HepG2 (cell line): ENCODE measurements around the gene MYH16. TPM values are rescaled to one million over a fixed set of nuclear protein-coding genes. Genes with fewer than 3 reads are reported as not detected.
A peak's percentile ranks its signal among the peaks of the same experiment; 100 is the strongest.

Experiments used
- ATAC-seq: fragments of 200-7000 bp; cut with Tn5 transposase; 3 replicates; pipeline ENCODE4 v1.9.1; 2020; ENCODE audit warnings: mild to moderate bottlenecking, moderate library complexity
- BruUV-seq: library from RNA; stranded (reverse); fragments of 400-500 nt; replicated peaks from 2 replicates; lab custom pipeline; 2021; lab: Mats Ljungman, UMichigan
- CTCF ChIA-PET: fragments of 300-600 bp; formaldehyde crosslinking; extraction: SDS; loops from one replicate; lab custom pipeline; 2021; ENCODE audit warnings: low total read pairs, inconsistent platforms, low intra/inter-chr PET ratio; lab: Yijun Ruan, JAX
- POLR2A ChIA-PET: fragments of 350-600 bp; sonication (Branson Sonifier 250); formaldehyde crosslinking; loops from one replicate; lab custom pipeline; 2020; ENCODE audit warnings: antibody characterized with exemption, inconsistent platforms; lab: Yijun Ruan, JAX
- DNase-seq: peaks from one replicate; pipeline ENCODE4 v3.0.0-alpha.2; 2015; ENCODE audit warnings: low spot score
- FAIRE-seq: peaks from 3 replicates; lab custom pipeline; 2011; peaks lifted over from hg19 to GRCh38; lab: Jason Lieb, UNC
- H2AFZ ChIP-seq: one replicate; pipeline ENCODE4 v1.6.1; 2011; ENCODE audit warnings: low read length, inconsistent platforms
- H3K27ac ChIP-seq: fragments of 300-600 bp; 3 replicates; pipeline ENCODE4 v1.8.0; 2011; ENCODE audit warnings: mixed run types, mild to moderate bottlenecking, mixed read lengths, low read length, inconsistent platforms; ENCODE audit not compliant: insufficient read depth; ENCODE audit errors: extremely low read length
- H3K27me3 ChIP-seq, 2 experiments: fragments of 200-600 bp in 1 of 2; 2 replicates in 1 of 2; 3 replicates in 1 of 2; pipeline versions ENCODE4 v1.6.0 to v1.8.0; 2011; ENCODE audit warnings: low read length in 2 of 2, mild to moderate bottlenecking in 2 of 2, moderate library complexity in 2 of 2, inconsistent platforms in 1 of 2; ENCODE audit not compliant: insufficient read depth in 2 of 2, control insufficient read depth in 1 of 2
- H3K36me3 ChIP-seq, 2 experiments: fragments of 200-600 bp in 1 of 2; replicated peaks in 1 of 2; 2 replicates in 1 of 2; 3 replicates in 1 of 2; pipeline versions ENCODE4 v1.5.1 to v1.8.0; 2011; ENCODE audit warnings: low read length in 2 of 2, inconsistent platforms in 1 of 2; ENCODE audit not compliant: insufficient read depth in 2 of 2, control insufficient read depth in 1 of 2
- H3K4me1 ChIP-seq: 2 replicates; pipeline ENCODE4 v1.5.1; 2012; ENCODE audit warnings: low read length, inconsistent platforms; ENCODE audit not compliant: insufficient read depth
- H3K4me2 ChIP-seq: 2 replicates; pipeline ENCODE4 v1.6.0; 2011; ENCODE audit warnings: low read depth, low read length, inconsistent platforms
- H3K4me3 ChIP-seq, 3 experiments: fragments of 200-600 bp in 1 of 3; sonication (generic), shearing (Covaris generic) in 1 of 3; replicated peaks in 1 of 3; 2 replicates each; pipeline ENCODE4 v1.5.1; 2011 to 2016; ENCODE audit warnings: low read length in 3 of 3, inconsistent platforms in 2 of 3, low read depth in 2 of 3, mild to moderate bottlenecking in 2 of 3, control low read depth in 1 of 3, mixed read lengths in 1 of 3; ENCODE audit not compliant: insufficient read depth in 1 of 3
- H3K79me2 ChIP-seq: one replicate; pipeline ENCODE4 v1.6.1; 2011; ENCODE audit warnings: low read length, inconsistent platforms; ENCODE audit not compliant: insufficient read depth
- H3K9ac ChIP-seq: 2 replicates; pipeline ENCODE4 v1.6.0; 2011; ENCODE audit warnings: mild to moderate bottlenecking, low read depth, low read length, inconsistent platforms; ENCODE audit not compliant: insufficient read depth
- H3K9me3 ChIP-seq: 2 replicates; pipeline ENCODE4 v1.5.1; 2012; ENCODE audit warnings: mild to moderate bottlenecking, low read length
- H4K20me1 ChIP-seq: 2 replicates; pipeline ENCODE4 v1.6.0; 2011; ENCODE audit warnings: inconsistent platforms, mild to moderate bottlenecking, low read length, moderate library complexity; ENCODE audit not compliant: insufficient read depth
- ARID2 ChIP-seq: sonication (generic); formaldehyde crosslinking; IDR thresholded peaks from 2 replicates; pipeline ENCODE4 v1.8.1; 2022; ENCODE audit warnings: mild to moderate bottlenecking, missing genetic modification reagents, borderline replicate concordance
- MTA3 ChIP-seq: sonication (generic); formaldehyde crosslinking; IDR thresholded peaks from 2 replicates; pipeline ENCODE4 v1.4.0; 2020; ENCODE audit warnings: missing genetic modification reagents
- NFATC3 ChIP-seq: sonication (generic); formaldehyde crosslinking; IDR thresholded peaks from 2 replicates; pipeline ENCODE4 v1.5.1; 2020; ENCODE audit warnings: mild to moderate bottlenecking, missing genetic modification reagents
- NR3C1 ChIP-seq: sonication (generic); formaldehyde crosslinking; IDR thresholded peaks from 2 replicates; pipeline ENCODE4 v1.4.0; 2020; ENCODE audit warnings: missing genetic modification reagents
- PHF8 ChIP-seq: sonication (generic); formaldehyde crosslinking; IDR thresholded peaks from 2 replicates; pipeline ENCODE4 v1.5.0; 2020; ENCODE audit warnings: missing genetic modification reagents
- RORA ChIP-seq: sonication (generic); formaldehyde crosslinking; IDR thresholded peaks from 2 replicates; pipeline ENCODE4 v1.5.0; 2020; ENCODE audit warnings: mild to moderate bottlenecking, missing genetic modification reagents, moderate library complexity
- SRSF1 ChIP-seq: fragments of 200-400 bp; formaldehyde crosslinking; optimal IDR thresholded peaks from 2 replicates; pipeline ENCODE3; 2017; ENCODE audit warnings: mild to moderate bottlenecking, low read depth, low read length, moderate library complexity
- ZFP36L1 ChIP-seq: sonication (generic); formaldehyde crosslinking; IDR thresholded peaks from 2 replicates; pipeline ENCODE4 v1.8.0; 2022; ENCODE audit warnings: mild to moderate bottlenecking, missing genetic modification reagents, moderate library complexity
- ZFY ChIP-seq: sonication (generic); formaldehyde crosslinking; IDR thresholded peaks from 2 replicates; pipeline ENCODE4 v1.4.0; 2020; ENCODE audit warnings: missing genetic modification reagents
- ZNF780A ChIP-seq: sonication (generic); formaldehyde crosslinking; IDR thresholded peaks from 2 replicates; pipeline ENCODE4 v1.8.0; 2022; ENCODE audit warnings: mild to moderate bottlenecking, missing genetic modification reagents, moderate library complexity
- ZSCAN25 ChIP-seq: sonication (generic); formaldehyde crosslinking; IDR thresholded peaks from 2 replicates; pipeline ENCODE4 v1.8.0; 2022; ENCODE audit warnings: mild to moderate bottlenecking, missing genetic modification reagents
- WGBS: methylation state at CpG from one replicate; pipeline ENCODE4 v1.1.6; 2017; ENCODE audit warnings: low lambda C conversion rate; 5-methylcytosine and 5-hydroxymethylcytosine counted together
- in situ Hi-C: cut with HindIII; loops from 2 replicates; pipeline ENCODE4 v1.10.0; 2017; ENCODE audit warnings: low pct_unique_long_range_greater_than_20kb; ENCODE audit not compliant: extremely low pct_ligation_motif_present
- intact Hi-C: fragments of 100-400 bp; cut with micrococcal nuclease; formaldehyde crosslinking; loops from one replicate; pipeline ENCODE4 v1.10.0; 2022; ENCODE audit not compliant: unreplicated experiment
- polyA plus RNA-seq, 8 experiments: library from polyadenylated mRNA; depleted of rRNA in 3 of 8; stranded (reverse) in 7 of 8; unstranded in 1 of 8; fragments of >200 nt; fragmentation: Illumina TruSeq in 4 of 8; extraction: Trizol in 4 of 8; gene quantifications; 2 replicates each; pipeline versions ENCODE4 v1.2.1 to v1.2.3, GENCODE V29; 2011 to 2016; ENCODE audit warnings: low read depth in 4 of 8, missing spikeins in 1 of 8, mixed read lengths in 1 of 8; ENCODE audit not compliant: insufficient read depth in 1 of 8
- total RNA-seq, 5 experiments: library from RNA; depleted of rRNA; stranded (reverse); fragments of >200 nt; fragmentation: Illumina TruSeq; extraction: Trizol; gene quantifications; 2 replicates each; pipeline ENCODE4 v1.2.3, GENCODE V29; 2016; ENCODE audit warnings: low read depth in 1 of 5
- TF ChIP-seq, protein P1 (sequence below): sonication (generic); formaldehyde crosslinking; IDR thresholded peaks from 2 replicates; pipeline ENCODE4 v1.4.0; 2020; ENCODE audit warnings: mild to moderate bottlenecking, missing genetic modification reagents

Gene MYH16
- total and polyA plus RNA-seq, 2 of the 13 experiments (the other 11 are each of a cell fraction or from before 2014, with no cell fraction given) = 0.05 to 0.15 TPM

- no peak for TF ChIP-seq ZFP36L1
- TF ChIP-seq ZFY (CRISPR knock-in tag) = peak; percentile 97
- TF ChIP-seq, protein P1, sequence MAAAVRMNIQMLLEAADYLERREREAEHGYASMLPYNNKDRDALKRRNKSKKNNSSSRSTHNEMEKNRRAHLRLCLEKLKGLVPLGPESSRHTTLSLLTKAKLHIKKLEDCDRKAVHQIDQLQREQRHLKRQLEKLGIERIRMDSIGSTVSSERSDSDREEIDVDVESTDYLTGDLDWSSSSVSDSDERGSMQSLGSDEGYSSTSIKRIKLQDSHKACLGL (CRISPR knock-in tag) = 0 out of 2 replicates have a peak, but pooled peaks have one; percentile 46
- TF ChIP-seq ZNF780A (CRISPR knock-in tag) = no peak; the same call in 1 of the 2 replicates
- peak; percentile 98 for TF ChIP-seq PHF8 (CRISPR knock-in tag)
- TF ChIP-seq MTA3 (CRISPR knock-in tag) = no peak
- no peak for TF ChIP-seq RORA (CRISPR knock-in tag)
- TF ChIP-seq, all 625 proteins: peak for 316
These were observed 53.2 kb downstream of the MYH16 start, which contains the start of gene ARPC1A (continued) for GRCh38 chr7:99325592-99326407.

DNA sequence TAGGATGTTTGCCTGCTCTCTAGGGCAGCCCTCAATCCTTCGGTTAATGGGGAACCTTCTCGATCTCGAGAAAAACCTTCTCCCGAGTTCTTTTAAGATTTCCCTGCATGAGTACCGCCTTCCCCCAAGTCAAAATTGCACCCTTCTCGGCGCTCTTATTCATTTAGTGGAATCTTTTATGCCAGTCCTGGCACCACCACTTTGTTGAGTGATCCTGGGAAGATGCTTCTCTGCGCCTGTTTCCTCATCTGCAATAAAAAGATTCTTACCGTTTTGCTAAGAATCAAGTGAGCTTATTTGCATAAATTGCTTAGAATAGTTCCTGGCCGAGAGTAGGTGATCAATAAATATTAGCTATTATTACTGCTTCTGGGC lies 53.8 kb downstream of the MYH16 start:
- H2AFZ ChIP-seq = no peak overlapping the region
- ATAC-seq (no peak), FAIRE-seq (no peak), DNase-seq (no peak)
- intact Hi-C loops = no loop called here
- H3K36me3 ChIP-seq = 0 out of 5 replicates have a peak, but pooled peaks cover 0 to 4% of the 10 kb centered on the region in 2 experiments
- peak overlapping the region; percentile 89 to 99 (median 92) for H3K4me3 ChIP-seq
- peaks cover 50% of the 10 kb centered on the region for H3K4me1 ChIP-seq
- H3K9me3 ChIP-seq = no peaks in the 10 kb centered on the region
- BruUV-seq = no TSS peak
- peak overlapping the region; percentile 81 for H3K4me2 ChIP-seq
- CTCF ChIA-PET = no interaction called here
- H3K9ac ChIP-seq = peak overlapping the region; percentile 92
- POLR2A ChIA-PET = interaction anchor here (1.0 to 1.4 kb wide), 2 partner anchors 46 to 83 kb away, joined by 4 read pairs; partner anchors contain the start of genes BUD31 and PDAP1
- H3K27ac ChIP-seq = peak overlapping the region; percentile 83
- TF ChIP-seq ZSCAN25 (CRISPR knock-in tag) = 0 out of 2 replicates have a peak, but pooled peaks have one; percentile 3
- peak; percentile 8 for TF ChIP-seq SRSF1
- 0 out of 2 replicates have a peak, but pooled peaks have one; percentile 19 for TF ChIP-seq ARID2 (CRISPR knock-in tag)
- TF ChIP-seq NR3C1 (CRISPR knock-in tag) = no peak
- no peak for TF ChIP-seq NFATC3 (CRISPR knock-in tag)
- in situ Hi-C loops = no loop called here
- H3K27me3 ChIP-seq = no peaks in the 10 kb centered on the region; a peak in 1 of 5 replicates
- 2% methylated on average over 10 of the region's 10 CpGs for WGBS
- H3K79me2 ChIP-seq = peaks cover 49% of the 10 kb centered on the region
- no peaks in the 10 kb centered on the region for H4K20me1 ChIP-seq
